SK-N-SH (cell line): ENCODE measurements around the gene OR1M1. TPM values are rescaled to one million over a fixed set of nuclear protein-coding genes. Genes with fewer than 3 reads are reported as not detected.

Source experiments
- CTCF ChIA-PET: fragments of 300-600, 350-600 bp; formaldehyde crosslinking; extraction: SDS; loops from one replicate; lab custom pipeline; 2021; lab: Yijun Ruan, JAX
- POLR2A ChIA-PET: fragments of 350-600 bp; sonication (Branson Sonifier 250); formaldehyde crosslinking; extraction: SDS; loops from one replicate; lab custom pipeline; 2020; ENCODE audit warnings: antibody characterized with exemption, inconsistent platforms; lab: Yijun Ruan, JAX
- DNase-seq: peaks from one replicate; pipeline ENCODE4 v3.0.0; 2012
- H2AFZ ChIP-seq: fragments of 200-600 bp; sonication (generic); 2 replicates; pipeline ENCODE4 v1.8.1; 2016; ENCODE audit warnings: antibody characterized with exemption, mild to moderate bottlenecking, low read depth
- H3F3A ChIP-seq: fragments of 200-600 bp; sonication (generic); replicated peaks from 2 replicates; pipeline ENCODE3; 2016; ENCODE audit warnings: antibody characterized with exemption, mild to moderate bottlenecking; ENCODE audit not compliant: insufficient read depth
- H3K27ac ChIP-seq, 2 experiments: fragments of 200-500 bp in 1 of 2; fragments of 200-600 bp in 1 of 2; sonication (Bioruptor generic) in 1 of 2; sonication (generic), shearing (Covaris generic) in 1 of 2; 2 replicates each; pipeline versions ENCODE4 v1.5.1 to v1.6.1; 2014 to 2016; ENCODE audit warnings: low read depth in 2 of 2, inconsistent platforms in 1 of 2, low read length in 1 of 2, mild to moderate bottlenecking in 1 of 2, mixed read lengths in 1 of 2
- H3K27me3 ChIP-seq: fragments of 200-600 bp; sonication (generic), shearing (Covaris generic); 2 replicates; pipeline ENCODE4 v1.6.1; 2016; ENCODE audit warnings: mixed run types; ENCODE audit not compliant: insufficient read depth
- H3K36me3 ChIP-seq, 2 experiments: fragments of 200-500 bp in 1 of 2; fragments of 200-600 bp in 1 of 2; sonication (Bioruptor generic) in 1 of 2; sonication (generic) in 1 of 2; replicated peaks in 1 of 2; 2 replicates each; pipeline versions ENCODE3 to v1.5.1; 2014 to 2016; ENCODE audit warnings: low read length in 1 of 2, mild to moderate bottlenecking in 1 of 2; ENCODE audit not compliant: insufficient read depth in 2 of 2, control insufficient read depth in 1 of 2
- H3K4me1 ChIP-seq, 2 experiments: fragments of 200-500 bp in 1 of 2; fragments of 200-600 bp in 1 of 2; sonication (Bioruptor generic) in 1 of 2; sonication (generic), shearing (Covaris generic) in 1 of 2; 2 replicates each; pipeline versions ENCODE4 v1.5.1 to v1.6.1; 2014 to 2016; ENCODE audit warnings: low read depth in 1 of 2, low read length in 1 of 2, mixed run types in 1 of 2; ENCODE audit not compliant: insufficient read depth in 2 of 2, control insufficient read depth in 1 of 2
- H3K4me2 ChIP-seq: fragments of 200-600 bp; sonication (generic), shearing (Covaris generic); 2 replicates; pipeline ENCODE4 v1.6.1; 2017; ENCODE audit warnings: mixed run types
- H3K4me3 ChIP-seq, 2 experiments: fragments of 200-500 bp in 1 of 2; fragments of 200-600 bp in 1 of 2; sonication (Bioruptor generic) in 1 of 2; sonication (generic), shearing (Covaris generic) in 1 of 2; 2 replicates each; pipeline versions ENCODE4 v1.5.1 to v1.8.1; 2014 to 2016; ENCODE audit warnings: low read depth in 2 of 2, inconsistent platforms in 1 of 2, low read length in 1 of 2, mild to moderate bottlenecking in 1 of 2, mixed read lengths in 1 of 2, moderate library complexity in 1 of 2
- H3K79me2 ChIP-seq: fragments of 200-600 bp; sonication (generic); 2 replicates; pipeline ENCODE4 v1.8.1; 2017; ENCODE audit warnings: mild to moderate bottlenecking; ENCODE audit not compliant: insufficient read depth
- H3K9ac ChIP-seq: fragments of 200-600 bp; sonication (generic); 2 replicates; pipeline ENCODE4 v1.6.1; 2017; ENCODE audit warnings: mixed run types
- H3K9me2 ChIP-seq: fragments of 200-600 bp; sonication (generic); 2 replicates; pipeline ENCODE4 v1.6.1; 2017; ENCODE audit warnings: mixed run types
- H3K9me3 ChIP-seq: fragments of 200-600 bp; sonication (generic); 2 replicates; pipeline ENCODE4 v1.6.1; 2017; ENCODE audit warnings: mixed run types, mild to moderate bottlenecking, moderate library complexity
- H4K20me1 ChIP-seq: fragments of 200-600 bp; sonication (generic); 2 replicates; pipeline ENCODE4 v1.6.1; 2017; ENCODE audit warnings: mild to moderate bottlenecking, mixed run types; ENCODE audit not compliant: insufficient read depth
- FOSL2 ChIP-seq: IDR thresholded peaks from 2 replicates; pipeline ENCODE4 v1.4.0; 2012; ENCODE audit warnings: low read depth, mild to moderate bottlenecking, moderate library complexity, borderline replicate concordance
- FOXJ3 ChIP-seq: sonication (generic); formaldehyde crosslinking; IDR thresholded peaks from 2 replicates; pipeline ENCODE4 v1.5.1; 2020; ENCODE audit warnings: mild to moderate bottlenecking, missing genetic modification reagents
- FOXM1 ChIP-seq: IDR thresholded peaks from 2 replicates; pipeline ENCODE4 v1.4.0; 2012; ENCODE audit warnings: low read depth, mild to moderate bottlenecking
- GABPA ChIP-seq: IDR thresholded peaks from 2 replicates; pipeline ENCODE4 v1.4.0; 2012; ENCODE audit warnings: low read depth, mild to moderate bottlenecking
- GATA2 ChIP-seq: sonication (generic); formaldehyde crosslinking; IDR thresholded peaks from 2 replicates; pipeline ENCODE4 v1.5.0; 2020; ENCODE audit warnings: mild to moderate bottlenecking, missing genetic modification reagents
- MXI1 ChIP-seq: IDR thresholded peaks from 2 replicates; pipeline ENCODE4 v1.6.1; 2012; ENCODE audit warnings: mild to moderate bottlenecking, low read depth, low read length, improper control_type of control experiment
- NFIC ChIP-seq: IDR thresholded peaks from 2 replicates; pipeline ENCODE4 v1.4.0; 2012; ENCODE audit warnings: borderline replicate concordance
- RAD21 ChIP-seq: IDR thresholded peaks from 2 replicates; pipeline ENCODE4 v1.6.1; 2012; ENCODE audit warnings: mild to moderate bottlenecking, low read length
- RCOR1 ChIP-seq: fragments of 150-350 bp; IDR thresholded peaks from 2 replicates; pipeline ENCODE4 v1.6.1; 2017; ENCODE audit warnings: antibody characterized with exemption, low read length
- SIN3A ChIP-seq: IDR thresholded peaks from 2 replicates; pipeline ENCODE4 v1.6.1; 2012; ENCODE audit warnings: low read depth, mild to moderate bottlenecking, low read length, moderate library complexity, borderline replicate concordance
- SMC3 ChIP-seq: IDR thresholded peaks from 2 replicates; pipeline ENCODE4 v1.6.1; 2012; ENCODE audit warnings: low read depth, low read length, improper control_type of control experiment
- TAF1 ChIP-seq: IDR thresholded peaks from 2 replicates; pipeline ENCODE4 v1.6.1; 2012; ENCODE audit warnings: low read depth, mild to moderate bottlenecking, low read length, moderate library complexity, borderline replicate concordance
- TCF12 ChIP-seq: IDR thresholded peaks from 2 replicates; pipeline ENCODE4 v1.4.0; 2012
- TEAD4 ChIP-seq: IDR thresholded peaks from 2 replicates; pipeline ENCODE4 v1.4.0; 2012; ENCODE audit warnings: mild to moderate bottlenecking, borderline replicate concordance; ENCODE audit not compliant: insufficient read depth
- USF2 ChIP-seq: fragments of 150-350 bp; IDR thresholded peaks from 2 replicates; pipeline ENCODE4 v1.6.1; 2017; ENCODE audit warnings: antibody characterized with exemption, low read length, low read depth, borderline replicate concordance
- ZBTB33 ChIP-seq: IDR thresholded peaks from 2 replicates; pipeline ENCODE4 v1.4.0; 2012; ENCODE audit warnings: low read depth, borderline replicate concordance
- WGBS: methylation state at CpG from one replicate; pipeline ENCODE4 v1.1.6; 2017; ENCODE audit warnings: low lambda C conversion rate; 5-methylcytosine and 5-hydroxymethylcytosine counted together
- polyA plus RNA-seq, 3 experiments: library from polyadenylated mRNA; depleted of rRNA; stranded (reverse); fragments of >200 nt; gene quantifications; 2 replicates each; pipeline ENCODE4 v1.2.3, GENCODE V29; 2012
- TF ChIP-seq, protein P1 (sequence below): fragments of 150-350 bp; IDR thresholded peaks from 2 replicates; pipeline ENCODE4 v1.6.1; 2016; ENCODE audit warnings: mild to moderate bottlenecking, low read depth, low read length

The OR1M1 gene
- polyA plus RNA-seq, 1 of the 3 experiments (the other 2 are of a cell fraction) = not detected

GRCh38 chr19:9037400-9038062, 49.3 kb upstream of the OR1M1 start:
- Histone ChIP-seq H3K27ac (no peak overlapping the region), H3K9me3 (no peaks in the 10 kb centered on the region), H2AFZ (no peak overlapping the region), H3K9me2 (no peaks in the 10 kb centered on the region), H3K36me3 (no peaks in the 10 kb centered on the region), H3K27me3 (peaks cover 34% of the 10 kb centered on the region; the same call in 1 of the 2 replicates), H3K4me3 (no peak overlapping the region)
- CTCF ChIA-PET = no interaction called here
- TF ChIP-seq FOXM1 (no peak), SIN3A (no peak), GATA2 (CRISPR knock-in tag) (no peak), FOXJ3 (CRISPR knock-in tag) (no peak), TEAD4 (no peak), TCF12 (no peak), TAF1 (no peak), SMC3 (no peak), FOSL2 (no peak), ZBTB33 (no peak)
- TF ChIP-seq, protein P1, sequence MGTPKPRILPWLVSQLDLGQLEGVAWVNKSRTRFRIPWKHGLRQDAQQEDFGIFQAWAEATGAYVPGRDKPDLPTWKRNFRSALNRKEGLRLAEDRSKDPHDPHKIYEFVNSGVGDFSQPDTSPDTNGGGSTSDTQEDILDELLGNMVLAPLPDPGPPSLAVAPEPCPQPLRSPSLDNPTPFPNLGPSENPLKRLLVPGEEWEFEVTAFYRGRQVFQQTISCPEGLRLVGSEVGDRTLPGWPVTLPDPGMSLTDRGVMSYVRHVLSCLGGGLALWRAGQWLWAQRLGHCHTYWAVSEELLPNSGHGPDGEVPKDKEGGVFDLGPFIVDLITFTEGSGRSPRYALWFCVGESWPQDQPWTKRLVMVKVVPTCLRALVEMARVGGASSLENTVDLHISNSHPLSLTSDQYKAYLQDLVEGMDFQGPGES = no peak
- TF ChIP-seq, all 33 proteins: peak for 0
- Histone ChIP-seq H3K79me2 (no peaks in the 10 kb centered on the region), H3K4me1 (no peaks in the 10 kb centered on the region), H3F3A (no peaks in the 10 kb centered on the region), H4K20me1 (no peaks in the 10 kb centered on the region), H3K4me2 (no peak overlapping the region), H3K9ac (no peak overlapping the region)
- POLR2A ChIA-PET = no interaction called here
- WGBS = 17% methylated on average over 8 of the region's 8 CpGs
- DNase-seq = no peak

DNA sequence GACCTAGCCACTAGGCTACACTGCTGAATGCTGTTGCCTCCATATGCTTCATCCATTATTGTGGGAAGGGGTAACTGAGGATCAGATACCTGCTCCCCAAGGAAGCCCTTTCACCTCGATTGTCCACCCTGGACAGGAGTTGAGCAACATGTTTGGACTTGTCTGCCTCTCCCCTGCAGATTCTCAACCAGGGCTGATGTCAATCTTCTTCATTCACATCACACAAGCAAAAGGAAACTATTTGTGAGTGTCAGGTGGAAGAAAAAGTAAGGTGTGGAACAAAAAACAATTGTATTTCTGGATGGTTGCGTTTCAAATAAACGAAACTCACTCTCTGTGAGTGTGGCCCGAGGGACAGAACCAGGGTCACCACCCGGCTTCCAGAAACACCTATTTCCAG, 47.1 kb upstream of the OR1M1 start:
- CTCF ChIA-PET = no interaction called here
- DNase-seq = no peak
- Histone ChIP-seq H3K9ac (no peak overlapping the region), H3K36me3 (no peaks in the 10 kb centered on the region), H4K20me1 (no peaks in the 10 kb centered on the region), H3K9me2 (no peaks in the 10 kb centered on the region), H3K4me1 (no peaks in the 10 kb centered on the region), H3K4me3 (no peak overlapping the region), H2AFZ (no peak overlapping the region), H3K27me3 (peaks cover 32% of the 10 kb centered on the region; the same call in 1 of the 2 replicates), H3F3A (no peaks in the 10 kb centered on the region), H3K4me2 (no peak overlapping the region), H3K79me2 (no peaks in the 10 kb centered on the region), H3K27ac (no peak overlapping the region), H3K9me3 (no peaks in the 10 kb centered on the region)
- no peak for TF ChIP-seq TAF1
- TF ChIP-seq MXI1 = no peak
- TF ChIP-seq SMC3 = no peak
- no peak for TF ChIP-seq RCOR1
- no peak for TF ChIP-seq GABPA
- TF ChIP-seq USF2 = no peak
- TF ChIP-seq NFIC = no peak
- TF ChIP-seq RAD21 = no peak
- POLR2A ChIA-PET = no interaction called here
- 7% methylated on average over 5 of the region's 5 CpGs for WGBS
